ENCODE data around the gene PGM2.
A peak's percentile ranks its signal among the peaks of the same experiment; 100 is the strongest.

The PGM2 gene

GRCh38 chr4:37864786-37865185 lies 38.3 kb downstream of the PGM2 start:
- no peak for DNase-seq (ENCODE audit: low spot score)

- DNase-seq (ENCODE audit: low spot score) = no peak
Measured at GRCh38 chr4:37865450-37865849, 39.0 kb downstream of the PGM2 start.

GRCh38 chr4:37867102-37867501 lies 40.6 kb downstream of the PGM2 start:
- DNase-seq (ENCODE audit: low spot score) = no peak

GRCh38 chr4:37868238-37868637 lies 41.8 kb downstream of the PGM2 start:
- no peak for DNase-seq (ENCODE audit: low spot score)

- no peak for DNase-seq (ENCODE audit: low spot score)
Measured at GRCh38 chr4:37872310-37872988, 46.0 kb downstream of the PGM2 start.

GRCh38 chr4:37873386-37873785 lies 46.9 kb downstream of the PGM2 start:
- no peak for DNase-seq (ENCODE audit: low spot score)

GRCh38 chr4:37876156-37876555 lies 49.7 kb downstream of the PGM2 start:
- DNase-seq (ENCODE audit: low spot score) = no peak

- DNase-seq (ENCODE audit: low spot score) = no peak
Measured at GRCh38 chr4:37879365-37879764, 52.9 kb downstream of the PGM2 start.

GRCh38 chr4:37881811-37882210 lies 55.3 kb downstream of the PGM2 start:
- no peak for DNase-seq (ENCODE audit: low spot score)

DNA sequence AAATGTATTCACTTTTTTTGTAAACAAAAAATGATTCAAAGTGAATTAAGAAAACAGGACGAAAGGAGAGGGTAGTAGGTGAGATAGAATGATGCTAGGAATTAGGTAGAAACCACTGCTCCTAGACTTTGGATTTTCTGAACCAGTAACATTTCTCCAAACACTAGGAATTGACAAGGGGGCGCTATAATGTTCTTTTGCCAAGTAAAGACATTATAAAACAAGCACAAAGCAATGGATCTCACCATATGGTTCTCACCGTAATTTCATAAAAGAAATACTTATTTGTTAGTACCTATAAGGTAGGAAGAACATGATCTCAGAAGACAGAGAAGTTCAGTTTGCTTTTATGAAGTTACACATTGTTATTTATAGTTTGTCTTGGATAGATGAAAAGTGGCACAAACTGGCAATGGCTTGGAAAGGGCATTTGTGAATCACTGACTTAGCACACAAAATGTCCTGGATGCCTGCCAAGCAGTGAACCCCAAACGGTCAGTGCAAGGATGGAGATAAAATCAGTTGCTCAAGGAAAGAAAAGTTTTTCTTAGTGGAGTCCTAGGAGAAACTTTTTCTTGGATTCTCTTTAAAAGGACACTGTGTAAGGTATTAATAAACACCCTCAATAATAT lies 56.3 kb downstream of the PGM2 start:
- no peak for DNase-seq (ENCODE audit: low spot score)

GRCh38 chr4:37884855-37885487 lies 58.5 kb downstream of the PGM2 start:
- DNase-seq (ENCODE audit: low spot score) = no peak

DNA sequence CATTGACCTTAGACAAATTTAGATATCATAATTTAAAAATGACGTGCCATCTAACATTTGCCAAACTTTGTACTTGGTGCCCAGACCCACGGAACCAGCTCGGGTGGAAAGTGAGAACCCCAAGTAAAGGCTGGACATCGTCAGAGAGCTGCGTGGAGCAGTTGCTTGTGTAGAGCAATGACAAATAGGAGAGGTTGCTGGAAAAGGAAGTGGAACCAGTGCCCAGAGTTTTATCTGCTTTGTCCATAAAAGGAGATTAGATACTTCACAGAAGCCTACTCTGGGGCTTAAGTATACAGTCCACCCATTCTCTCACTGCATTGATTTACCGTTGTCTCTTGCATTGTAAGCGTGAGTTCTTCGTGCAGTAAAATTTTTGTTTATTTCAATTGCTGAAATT lies 59.0 kb downstream of the PGM2 start:
- DNase-seq (ENCODE audit: low spot score) = no peak

- no peak for DNase-seq (ENCODE audit: low spot score)
Measured at GRCh38 chr4:37889849-37890800, 63.6 kb downstream of the PGM2 start.

GRCh38 chr4:37890801-37891259 lies 64.3 kb downstream of the PGM2 start, which contains the start of gene TBC1D1:
TSS of gene TBC1D1 (plus strand) at chr4:37891084. CDS start at chr4:37902096, 11,012 bp downstream.
- DNase-seq (ENCODE audit: low spot score) = peak; percentile 44

GRCh38 chr4:37891260-37892159 lies 65.0 kb downstream of the PGM2 start:
- peak; percentile 68 for DNase-seq (ENCODE audit: low spot score)

- peak; percentile 54 for DNase-seq (ENCODE audit: low spot score)
Measured at GRCh38 chr4:37892641-37893040, 66.2 kb downstream of the PGM2 start.

DNA sequence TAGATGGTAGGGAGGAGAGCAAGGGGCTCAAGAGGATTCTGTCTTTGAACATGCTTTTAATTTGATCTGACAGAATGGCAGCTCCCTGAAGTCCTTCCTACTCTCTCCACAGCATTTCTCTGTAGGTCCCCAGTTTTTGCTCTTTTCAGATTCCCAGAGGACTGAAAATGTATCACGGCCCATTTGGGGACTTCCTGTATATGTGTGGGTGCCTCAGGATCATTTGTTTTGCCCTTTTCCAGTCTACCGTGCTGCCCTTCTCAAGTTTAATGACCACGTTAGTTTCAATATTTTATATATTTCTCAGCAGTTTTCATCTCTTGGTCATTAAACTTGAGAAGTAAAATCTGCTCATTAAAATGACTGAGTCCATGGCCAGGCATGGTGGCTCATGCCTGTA lies 66.7 kb downstream of the PGM2 start:
- DNase-seq (ENCODE audit: low spot score) = no peak

DNA sequence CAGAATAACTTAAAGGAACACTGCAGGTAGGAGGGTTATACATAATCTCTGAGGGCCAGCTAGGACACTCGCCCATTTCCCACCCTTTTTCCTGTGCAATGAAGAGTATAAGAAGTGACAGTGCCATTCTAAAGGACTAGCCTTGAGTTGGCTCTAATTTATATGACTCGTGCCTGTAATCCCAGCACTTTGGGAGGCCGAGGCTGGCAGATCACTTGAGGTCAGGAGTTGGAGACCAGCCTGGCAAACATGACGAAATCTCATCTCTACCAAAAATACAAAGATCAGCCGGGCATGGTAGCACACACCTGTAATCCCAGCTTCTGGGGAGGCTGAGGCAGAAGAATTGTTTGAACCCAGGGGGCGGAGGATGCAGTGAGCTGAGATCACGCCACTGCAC lies 68.8 kb downstream of the PGM2 start:
- no peak for DNase-seq (ENCODE audit: low spot score)

DNA sequence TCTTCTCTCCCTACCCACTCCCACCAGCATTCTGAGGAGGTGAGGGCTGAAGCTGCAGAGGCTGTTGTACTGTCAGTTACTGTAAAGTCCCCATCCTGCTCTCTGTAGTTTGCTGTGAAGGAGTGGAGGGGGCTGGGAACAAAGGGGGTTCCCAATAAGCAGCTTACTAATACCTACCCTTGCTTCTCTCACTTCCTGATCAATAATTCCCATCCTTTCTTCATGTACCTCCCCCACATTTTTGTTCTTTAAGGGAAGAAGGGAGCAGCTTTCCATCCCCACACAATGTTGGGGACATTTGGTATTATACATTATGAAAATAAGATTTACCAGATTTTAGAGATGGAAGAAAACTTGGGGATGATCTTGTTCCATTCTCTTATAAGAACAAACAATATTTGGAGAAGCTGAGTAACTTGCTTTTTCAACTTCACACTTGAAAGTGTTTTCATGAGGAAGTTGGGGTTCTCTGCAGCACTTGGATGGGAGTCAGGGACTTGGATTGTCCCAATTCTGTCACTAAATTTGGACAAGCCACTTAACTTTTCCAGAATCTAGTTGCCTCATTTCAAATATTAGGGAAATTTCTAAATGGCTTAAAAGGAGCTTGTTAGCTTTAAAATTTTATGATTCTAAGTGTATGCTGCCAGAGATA lies 69.8 kb downstream of the PGM2 start:
- DNase-seq (ENCODE audit: low spot score) = no peak

GRCh38 chr4:37902212-37902611 lies 75.7 kb downstream of the PGM2 start:
- DNase-seq (ENCODE audit: low spot score) = no peak

All from NAMALWA (cell line).